ENCODE measurements around the gene ZBED6.
"Not testable (repeated sequence)": the region's sequence is repeated elsewhere in the genome, so short reads cannot be mapped to it uniquely, and the experiment has no call there.

Gene ZBED6

DNA sequence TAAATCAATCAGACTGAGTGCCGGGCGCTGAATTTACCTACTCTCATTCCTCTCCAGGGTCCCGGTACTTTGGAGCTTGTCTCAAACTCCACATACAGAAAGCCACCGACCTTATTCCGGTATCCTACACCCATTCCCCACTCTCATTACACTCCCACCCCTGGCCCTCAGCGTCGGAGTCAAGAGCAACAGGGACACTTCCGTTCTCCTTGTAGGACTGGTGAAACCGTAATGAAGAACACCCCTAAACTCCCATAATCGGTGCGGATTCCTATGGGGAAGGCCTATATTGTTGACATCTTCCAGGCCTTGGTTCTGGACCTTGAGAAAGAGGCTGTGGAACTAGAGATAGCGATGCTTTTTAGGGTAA, 798 bp downstream of the ZBED6 start:
- Mint-ChIP-seq H3K9me3 (no peaks in the 10 kb centered on the region), H3K27me3 (no peaks in the 10 kb centered on the region), H3K4me3 (peak overlapping the region; percentile 92), H3K4me1 (peaks cover 53% of the 10 kb centered on the region), H3K36me3 (peaks cover 42% of the 10 kb centered on the region), H3K27ac (peak overlapping the region; percentile 91)
- DNase-seq, result peak; percentile 51
- CTCF ChIA-PET, result no interaction called here

DNA sequence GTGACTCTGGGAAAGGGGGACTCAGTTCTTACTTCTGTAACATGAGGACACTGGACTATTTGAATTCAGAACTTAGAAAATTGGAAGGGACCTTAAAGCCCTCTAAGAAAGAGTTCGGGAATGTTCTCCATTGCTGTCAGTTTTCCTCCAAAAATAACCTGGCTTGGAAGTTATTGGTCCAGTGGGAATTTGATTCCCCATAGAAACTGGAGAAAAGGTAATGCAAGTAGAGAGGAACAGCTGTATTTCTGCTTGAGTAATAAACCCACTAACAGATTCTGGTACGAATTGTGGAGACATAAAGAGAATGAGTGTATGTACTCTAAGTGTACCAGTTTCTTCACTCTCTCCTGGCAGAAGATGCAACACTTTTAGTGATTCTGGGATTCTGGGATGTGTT, 1.8 kb downstream of the ZBED6 start:
- Mint-ChIP-seq H3K36me3 (peaks cover 43% of the 10 kb centered on the region), H3K4me3 (peak overlapping the region; percentile 92), H3K4me1 (peaks cover 55% of the 10 kb centered on the region), H3K9me3 (no peaks in the 10 kb centered on the region), H3K27me3 (no peaks in the 10 kb centered on the region), H3K27ac (peak overlapping the region; percentile 30)
- DNase-seq, result no peak
- CTCF ChIA-PET, result no interaction called here

DNA sequence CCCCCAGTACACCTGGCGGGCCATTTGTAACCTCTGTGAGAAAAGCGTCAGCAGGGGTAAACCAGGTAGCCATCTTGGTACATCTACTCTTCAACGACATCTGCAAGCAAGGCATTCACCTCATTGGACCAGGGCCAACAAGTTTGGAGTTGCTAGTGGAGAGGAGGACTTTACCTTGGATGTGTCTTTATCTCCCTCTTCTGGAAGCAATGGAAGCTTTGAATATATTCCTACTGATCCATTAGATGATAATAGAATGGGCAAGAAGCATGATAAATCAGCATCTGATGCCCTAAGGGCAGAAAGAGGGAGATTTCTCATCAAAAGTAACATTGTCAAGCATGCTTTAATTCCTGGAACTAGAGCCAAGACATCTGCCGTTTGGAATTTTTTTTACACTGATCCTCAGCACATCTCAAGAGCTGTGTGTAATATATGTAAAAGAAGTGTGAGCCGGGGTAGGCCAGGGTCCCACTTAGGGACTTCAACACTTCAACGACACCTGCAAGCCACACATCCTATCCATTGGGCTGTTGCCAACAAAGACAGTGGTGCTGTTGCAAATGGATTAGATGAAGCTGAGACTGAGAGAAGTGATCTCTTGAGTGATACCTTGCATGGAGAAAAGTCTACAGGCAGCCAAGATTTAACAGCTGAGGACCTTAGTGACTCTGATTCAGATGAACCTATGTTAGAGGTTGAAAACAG, 2.7 kb downstream of the ZBED6 start:
- Mint-ChIP-seq H3K4me3 (no peak overlapping the region), H3K9me3 (no peaks in the 10 kb centered on the region), H3K27me3 (no peaks in the 10 kb centered on the region), H3K4me1 (peaks cover 59% of the 10 kb centered on the region), H3K36me3 (peaks cover 49% of the 10 kb centered on the region), H3K27ac (no peak overlapping the region)
- no peak for DNase-seq
- CTCF ChIA-PET, result interaction anchor here (0.6 kb wide), 1 partner anchor 294 kb away, joined by 3 read pairs; no protein-coding TSS in a partner anchor

DNA sequence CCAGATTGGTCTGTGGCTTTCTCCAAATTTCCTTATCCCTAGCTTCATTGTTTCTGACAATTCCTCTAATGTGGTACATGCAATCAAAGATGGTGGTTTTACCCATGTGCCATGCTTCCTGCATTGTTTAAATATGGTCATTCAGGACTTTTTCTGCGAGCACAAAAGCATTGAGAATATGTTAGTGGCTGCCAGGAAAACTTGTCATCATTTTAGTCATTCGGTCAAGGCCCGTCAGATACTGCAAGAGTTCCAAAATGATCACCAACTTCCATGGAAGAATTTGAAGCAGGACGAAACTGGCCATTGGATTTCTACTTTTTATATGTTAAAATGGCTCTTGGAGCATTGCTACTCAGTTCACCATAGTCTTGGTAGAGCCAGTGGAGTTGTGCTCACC, 3.7 kb downstream of the ZBED6 start:
- Mint-ChIP-seq H3K4me1 (peaks cover 68% of the 10 kb centered on the region), H3K9me3 (no peaks in the 10 kb centered on the region), H3K4me3 (no peak overlapping the region), H3K27me3 (no peaks in the 10 kb centered on the region), H3K27ac (no peak overlapping the region), H3K36me3 (peaks cover 57% of the 10 kb centered on the region)
- DNase-seq, result no peak
- CTCF ChIA-PET, result interaction anchor here (0.9 kb wide), 1 partner anchor 85 kb away, joined by 3 read pairs; no protein-coding TSS in a partner anchor

DNA sequence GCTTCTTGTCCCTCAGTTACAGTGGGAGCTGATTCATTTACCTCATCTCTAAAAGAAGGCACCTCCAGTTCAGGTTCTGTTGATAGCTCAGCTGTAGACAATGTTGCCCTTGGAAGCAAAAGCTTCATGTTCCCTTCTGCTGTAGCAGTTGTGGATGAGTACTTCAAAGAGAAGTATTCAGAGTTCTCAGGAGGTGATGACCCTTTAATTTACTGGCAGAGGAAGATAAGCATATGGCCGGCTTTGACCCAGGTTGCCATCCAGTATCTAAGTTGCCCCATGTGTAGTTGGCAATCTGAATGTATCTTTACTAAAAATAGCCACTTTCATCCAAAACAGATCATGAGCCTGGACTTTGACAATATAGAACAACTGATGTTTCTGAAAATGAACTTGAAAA, 4.5 kb downstream of the ZBED6 start:
- Mint-ChIP-seq H3K9me3 (no peaks in the 10 kb centered on the region), H3K27ac (no peak overlapping the region), H3K27me3 (no peaks in the 10 kb centered on the region), H3K36me3 (peaks cover 64% of the 10 kb centered on the region), H3K4me1 (peaks cover 68% of the 10 kb centered on the region), H3K4me3 (no peak overlapping the region)
- no peak for DNase-seq
- CTCF ChIA-PET, result interaction anchor here (0.9 to 1.0 kb wide), 2 partner anchors 57 to 86 kb away, joined by 3 read pairs; no protein-coding TSS in a partner anchor

DNA sequence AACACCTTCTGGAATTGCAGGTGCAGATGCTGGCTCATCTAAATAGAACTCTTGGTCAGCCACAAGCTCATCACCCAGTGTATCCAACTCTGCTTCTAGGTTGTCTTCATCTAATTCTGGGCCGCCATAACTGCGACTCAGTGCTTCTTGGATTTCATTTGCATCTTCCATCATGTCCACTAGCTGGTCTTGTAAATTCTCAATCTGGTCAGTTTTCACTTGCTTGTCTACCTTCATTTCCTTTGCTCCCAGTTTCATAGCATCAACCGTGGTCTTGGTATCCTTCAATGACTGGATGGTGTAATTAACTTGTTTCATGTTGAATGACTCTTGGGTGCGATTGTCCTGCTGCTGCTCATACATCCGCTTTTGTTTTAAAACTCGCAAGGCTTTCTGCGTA, 10.3 kb downstream of the ZBED6 start:
- Mint-ChIP-seq H3K27ac (no peak overlapping the region), H3K4me3 (no peak overlapping the region), H3K36me3 (peaks cover 48% of the 10 kb centered on the region), H3K27me3 (no peaks in the 10 kb centered on the region), H3K9me3 (no peaks in the 10 kb centered on the region), H3K4me1 (peaks cover 31% of the 10 kb centered on the region)
- no peak for DNase-seq
- CTCF ChIA-PET, result no interaction called here

DNA sequence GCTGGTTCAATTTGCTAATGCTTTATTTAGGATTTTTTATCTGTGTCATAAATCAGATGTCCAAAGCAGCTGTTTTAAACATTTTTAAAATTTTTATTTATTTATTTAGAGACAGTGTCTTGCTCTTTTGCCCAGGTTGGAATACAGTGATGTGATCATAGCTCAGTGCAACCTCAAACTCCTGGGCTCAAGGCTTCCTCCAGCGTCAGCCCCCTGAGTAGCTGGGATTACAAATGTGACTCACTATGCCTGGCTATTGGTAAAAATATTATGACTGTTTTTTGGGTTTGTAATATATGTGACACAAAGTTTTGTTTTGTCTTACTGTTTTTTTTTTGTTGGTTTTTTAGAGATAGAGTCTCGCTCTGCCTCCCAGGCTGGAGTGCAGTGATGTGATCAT, 11.8 kb downstream of the ZBED6 start:
- Mint-ChIP-seq H3K27ac (no peak overlapping the region), H3K9me3 (no peaks in the 10 kb centered on the region), H3K4me3 (no peak overlapping the region), H3K4me1 (peaks cover 28% of the 10 kb centered on the region), H3K36me3 (peaks cover 52% of the 10 kb centered on the region), H3K27me3 (no peaks in the 10 kb centered on the region)
- CTCF ChIA-PET, result no interaction called here
- DNase-seq, result no peak

DNA sequence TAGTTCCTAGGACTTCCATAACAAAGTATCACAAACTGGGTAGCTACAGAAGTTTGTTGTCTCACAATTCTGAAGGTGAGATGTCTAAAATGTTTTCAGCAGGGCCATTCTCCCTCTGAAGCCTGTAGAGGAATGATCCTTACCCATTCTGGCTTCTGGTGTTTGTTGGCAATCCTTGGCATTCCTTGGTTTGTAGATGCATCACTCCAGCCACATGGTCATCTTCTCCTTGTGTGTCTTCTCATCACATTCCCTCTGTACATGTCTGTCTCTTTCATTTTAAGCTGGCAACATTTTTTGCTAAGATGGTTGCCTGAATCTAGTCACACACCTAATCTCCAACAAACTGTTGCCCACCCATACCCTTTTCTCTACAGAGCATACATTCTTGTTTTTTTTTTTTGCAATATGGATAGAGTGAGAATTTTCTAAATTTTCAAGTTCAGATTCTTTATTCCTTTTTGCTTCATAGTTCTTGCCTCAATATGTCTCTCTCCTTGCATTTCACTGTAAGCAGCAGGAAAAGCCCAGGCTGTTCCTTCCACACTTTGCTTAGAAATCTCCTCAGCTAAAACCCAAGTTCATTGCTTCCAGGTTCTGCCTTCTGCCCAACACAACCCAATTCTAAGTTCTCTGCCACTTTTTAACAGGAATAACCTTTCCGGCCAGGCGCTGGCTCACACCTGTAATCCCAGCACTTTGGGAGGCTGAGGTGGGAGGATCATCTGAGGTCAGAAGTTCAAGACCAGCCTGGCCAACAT, 18.3 kb downstream of the ZBED6 start:
- Mint-ChIP-seq H3K9me3 (no peaks in the 10 kb centered on the region), H3K27me3 (no peaks in the 10 kb centered on the region), H3K36me3 (peaks cover 39% of the 10 kb centered on the region), H3K4me1 (peaks cover 3% of the 10 kb centered on the region), H3K27ac (no peak overlapping the region), H3K4me3 (no peak overlapping the region)
- no peak for DNase-seq
- CTCF ChIA-PET, result no interaction called here

DNA sequence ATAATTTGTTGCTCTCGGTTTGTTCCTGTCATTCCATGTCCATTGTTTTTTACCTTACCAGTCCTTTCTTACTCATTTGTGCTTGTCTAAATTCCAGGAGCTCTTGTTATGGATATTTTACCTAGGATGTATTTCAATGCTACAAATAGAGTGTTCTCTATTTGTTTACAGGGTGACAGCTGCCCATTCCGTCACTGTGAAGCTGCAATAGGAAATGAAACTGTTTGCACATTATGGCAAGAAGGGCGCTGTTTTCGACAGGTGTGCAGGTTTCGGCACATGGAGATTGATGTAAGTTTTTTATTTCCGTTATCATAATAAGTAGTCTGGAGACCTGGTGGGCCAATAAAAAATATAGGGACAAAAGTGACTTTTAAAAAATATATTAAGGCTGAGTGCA, 23.0 kb downstream of the ZBED6 start:
- Mint-ChIP-seq H3K4me1 (no peaks in the 10 kb centered on the region), H3K36me3 (peaks cover 49% of the 10 kb centered on the region), H3K27me3 (no peaks in the 10 kb centered on the region), H3K9me3 (no peaks in the 10 kb centered on the region), H3K27ac (no peak overlapping the region), H3K4me3 (no peak overlapping the region)
- CTCF ChIA-PET, result no interaction called here
- no peak for DNase-seq

DNA sequence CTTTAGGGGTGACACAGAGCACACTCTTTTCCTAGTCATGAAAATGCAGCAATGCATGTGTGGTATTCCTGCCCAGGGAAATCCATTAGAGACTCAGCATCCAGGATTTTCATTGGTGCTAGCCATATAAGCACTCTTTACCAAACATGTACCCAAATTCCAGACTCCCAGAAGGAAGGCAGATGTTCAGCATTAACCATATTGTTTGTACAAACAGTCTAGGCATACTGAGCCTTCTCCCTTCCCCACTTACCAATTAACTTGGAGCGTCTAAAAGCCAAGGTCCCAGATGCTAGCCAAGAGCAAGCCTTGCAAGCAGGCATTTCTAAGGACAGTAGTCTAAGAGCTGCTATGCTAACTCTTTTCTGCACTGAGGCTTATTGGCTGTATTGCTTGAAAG, 27.9 kb downstream of the ZBED6 start:
- CTCF ChIA-PET, result interaction anchor here (1.4 kb wide), 1 partner anchor 14 kb away, joined by 3 read pairs; no protein-coding TSS in a partner anchor
- Mint-ChIP-seq H3K36me3 (peaks cover 57% of the 10 kb centered on the region), H3K4me3 (no peak overlapping the region), H3K4me1 (peaks cover 4% of the 10 kb centered on the region), H3K27me3 (no peaks in the 10 kb centered on the region), H3K9me3 (no peaks in the 10 kb centered on the region), H3K27ac (no peak overlapping the region)
- no peak for DNase-seq

DNA sequence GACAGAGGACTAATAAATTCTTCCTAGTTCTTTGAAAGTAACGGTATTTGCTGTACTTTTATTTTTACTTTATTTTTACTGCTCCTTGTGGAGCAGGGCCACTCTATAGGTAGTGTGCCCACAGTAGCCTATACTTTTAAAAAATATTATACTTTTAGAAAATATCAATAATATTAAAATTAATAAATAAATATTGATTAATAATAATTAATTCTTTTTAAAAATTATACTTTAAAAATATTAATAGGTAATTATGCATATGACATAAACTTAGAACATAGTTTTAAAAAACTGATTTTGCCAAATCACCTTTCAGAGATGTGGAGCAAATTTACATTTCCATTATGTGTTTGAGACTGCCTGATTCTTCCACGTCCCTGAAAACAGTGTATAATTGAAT, 30.8 kb downstream of the ZBED6 start:
- DNase-seq, result no peak
- no peaks in the 10 kb centered on the region for H3K27me3 Mint-ChIP-seq
- CTCF ChIA-PET, result no interaction called here
- H3K36me3 Mint-ChIP-seq, result peaks cover 57% of the 10 kb centered on the region
- H3K27ac Mint-ChIP-seq, result no peak overlapping the region
- no peak overlapping the region for H3K4me3 Mint-ChIP-seq
- no peaks in the 10 kb centered on the region for H3K9me3 Mint-ChIP-seq
- H3K4me1 Mint-ChIP-seq, result peaks cover 4% of the 10 kb centered on the region

DNA sequence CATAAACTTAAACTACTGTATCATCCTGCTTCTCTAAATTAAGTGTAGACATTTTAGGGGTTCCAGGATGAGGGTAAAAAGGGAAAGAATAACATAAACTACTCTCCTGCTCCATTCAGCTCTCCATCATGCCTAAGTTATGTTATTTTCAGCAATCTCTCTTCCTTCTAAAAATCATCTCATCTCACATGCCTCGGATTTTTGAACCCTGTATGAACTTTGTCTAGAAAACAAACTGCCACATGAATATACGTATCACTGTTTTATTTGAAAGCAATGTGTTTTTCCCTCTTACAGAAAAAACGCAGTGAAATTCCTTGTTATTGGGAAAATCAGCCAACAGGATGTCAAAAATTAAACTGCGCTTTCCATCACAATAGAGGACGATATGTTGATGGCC, 32.6 kb downstream of the ZBED6 start:
- Mint-ChIP-seq H3K36me3 (peaks cover 52% of the 10 kb centered on the region), H3K27ac (no peak overlapping the region), H3K9me3 (no peaks in the 10 kb centered on the region), H3K4me1 (peaks cover 4% of the 10 kb centered on the region), H3K4me3 (no peak overlapping the region), H3K27me3 (no peaks in the 10 kb centered on the region)
- no peak for DNase-seq
- CTCF ChIA-PET, result interaction anchor here (0.8 to 1.3 kb wide), 2 partner anchors 12 to 125 kb away, joined by 3 to 4 read pairs; no protein-coding TSS in a partner anchor

DNA sequence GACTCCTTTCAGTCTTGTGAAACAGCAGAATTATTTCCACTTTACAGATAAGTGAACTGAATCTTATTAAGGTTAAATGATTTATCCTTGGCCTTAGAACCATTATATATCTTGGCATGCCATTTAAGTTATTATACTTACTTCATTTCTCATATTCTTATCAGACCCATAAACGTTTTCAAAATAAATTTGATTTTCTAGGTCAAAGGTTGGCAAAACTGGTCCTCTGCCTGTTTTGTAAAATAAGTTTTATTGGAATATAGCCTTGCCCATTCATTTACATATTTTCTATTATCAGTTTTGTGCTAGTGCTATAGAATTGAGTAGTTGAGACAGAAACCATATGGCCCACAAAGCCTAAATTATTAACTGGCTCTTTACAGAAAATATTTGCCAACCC, 33.1 kb downstream of the ZBED6 start:
- H3K36me3 Mint-ChIP-seq, result peaks cover 49% of the 10 kb centered on the region
- H3K27me3 Mint-ChIP-seq, result no peaks in the 10 kb centered on the region
- no peak overlapping the region for H3K4me3 Mint-ChIP-seq
- no peaks in the 10 kb centered on the region for H3K9me3 Mint-ChIP-seq
- peaks cover 4% of the 10 kb centered on the region for H3K4me1 Mint-ChIP-seq
- DNase-seq, result no peak
- H3K27ac Mint-ChIP-seq, result no peak overlapping the region
- CTCF ChIA-PET, result no interaction called here

DNA sequence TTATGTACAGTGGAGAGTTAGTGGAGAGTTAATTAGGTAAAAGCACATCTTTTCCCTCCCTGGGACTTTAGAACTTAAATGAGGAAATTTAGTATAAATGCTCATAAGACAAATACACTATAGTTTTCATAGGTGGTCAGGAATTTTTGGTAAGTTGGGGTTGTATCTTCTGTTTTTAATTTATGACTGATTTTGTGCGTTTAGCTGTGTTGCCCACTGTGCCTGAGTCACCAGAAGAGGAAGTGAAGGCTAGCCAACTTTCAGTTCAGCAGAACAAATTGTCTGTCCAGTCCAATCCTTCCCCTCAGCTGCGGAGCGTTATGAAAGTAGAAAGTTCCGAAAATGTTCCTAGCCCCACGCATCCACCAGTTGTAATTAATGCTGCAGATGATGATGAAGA, 33.8 kb downstream of the ZBED6 start:
- H3K4me3 Mint-ChIP-seq, H3K27ac Mint-ChIP-seq, H3K4me1 Mint-ChIP-seq, DNase-seq, H3K9me3 Mint-ChIP-seq, CTCF ChIA-PET, H3K27me3 Mint-ChIP-seq: not testable (repeated sequence)
- H3K36me3 Mint-ChIP-seq, result peaks cover 50% of the 10 kb centered on the region

DNA sequence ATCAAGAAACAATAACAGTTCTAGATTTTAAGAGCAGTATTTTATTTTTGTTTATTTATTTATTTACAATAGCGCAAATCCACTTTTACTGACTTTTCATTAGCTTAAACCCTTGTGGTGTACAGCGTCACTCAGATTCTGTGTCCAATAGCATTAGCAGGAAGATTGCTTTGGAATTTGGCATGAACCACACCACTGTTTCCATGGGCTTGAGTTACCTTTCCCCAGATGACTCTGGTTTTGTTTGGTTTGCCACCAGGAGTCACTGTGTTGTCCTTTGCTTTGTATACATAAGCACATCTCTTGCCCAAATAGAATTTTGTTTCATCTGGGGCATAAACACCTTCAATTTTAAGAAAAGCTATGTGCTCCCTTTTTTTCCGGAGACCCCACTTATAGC, 40.1 kb downstream of the ZBED6 start:
- Mint-ChIP-seq H3K4me3 (no peak overlapping the region), H3K9me3 (no peaks in the 10 kb centered on the region), H3K27me3 (no peaks in the 10 kb centered on the region), H3K36me3 (peaks cover 51% of the 10 kb centered on the region), H3K4me1 (no peaks in the 10 kb centered on the region), H3K27ac (no peak overlapping the region)
- CTCF ChIA-PET, result interaction anchor here (0.6 to 1.1 kb wide), 3 partner anchors 24 to 331 kb away, joined by 3 to 4 read pairs (median 3); no protein-coding TSS in a partner anchor
- DNase-seq, result no peak

Data from activated naive CD4-positive, alpha-beta T cell treated with anti-CD3 and anti-CD28 coated beads, Interleukin-2, amount 10 ng/mL, durations not matched to agents 7 days and 5 days (primary cell).